Sigmoid colon (tissue), 7 donors: ENCODE data around the gene CTSA. TPM values are rescaled to one million over a fixed set of nuclear protein-coding genes. Genes with fewer than 3 reads are reported as not detected.
A peak's percentile ranks its signal among the peaks of the same experiment; 100 is the strongest.

Experiments used
- DNase-seq: peaks from one replicate; pipeline ENCODE4 v3.0.0-alpha.2; 2019
- H3K27ac ChIP-seq, 4 donors: fragments of 200-600 bp; sonication (generic); one replicate each; pipeline ENCODE4 v1.5.1; 2016 to 2019; ENCODE audit warnings: mild to moderate bottlenecking in 1 of 4
- H3K27me3 ChIP-seq, 3 donors: fragments of 200-600 bp; sonication (generic); one replicate each; pipeline ENCODE4 v1.5.1; 2019; ENCODE audit warnings: mild to moderate bottlenecking in 1 of 3
- H3K36me3 ChIP-seq, 4 donors: fragments of 200-600 bp; sonication (generic); one replicate each; pipeline ENCODE4 v1.5.1; 2016 to 2019
- H3K4me1 ChIP-seq, 4 donors: fragments of 200-600 bp; sonication (generic); one replicate each; pipeline ENCODE4 v1.5.1; 2017 to 2019
- H3K4me3 ChIP-seq, 4 donors: fragments of 200-600 bp; sonication (generic); one replicate each; pipeline ENCODE4 v1.5.1; 2017 to 2019; ENCODE audit warnings: mild to moderate bottlenecking in 2 of 4, moderate library complexity in 1 of 4
- H3K9me3 ChIP-seq, 4 donors: fragments of 200-600 bp in 3 of 4; sonication (generic) in 3 of 4; one replicate each; pipeline versions ENCODE4 v1.5.1 to v1.6.1; 2013 to 2019
- EP300 ChIP-seq, 4 donors: sonication (generic); formaldehyde crosslinking; IDR thresholded peaks; one replicate each; pipeline ENCODE4 v1.6.1; 2017; ENCODE audit warnings: antibody characterized with exemption in 4 of 4
- POLR2A ChIP-seq, 2 donors: fragments of 450-650 bp; IDR thresholded peaks; one replicate each; pipeline ENCODE4 v1.6.1; 2016; ENCODE audit warnings: antibody characterized with exemption in 2 of 2, mild to moderate bottlenecking in 2 of 2, moderate library complexity in 2 of 2
- POLR2AphosphoS5 ChIP-seq, 4 donors: sonication (generic); formaldehyde crosslinking; IDR thresholded peaks; one replicate each; pipeline ENCODE4 v1.6.1; 2017; ENCODE audit warnings: antibody characterized with exemption in 4 of 4
- WGBS, 2 donors: extraction: QIAGEN DNeasy Blood & Tissue Kit; methylation state at CpG; one replicate each; pipeline ENCODE4 v1.1.7; 2013; 5-methylcytosine and 5-hydroxymethylcytosine counted together
- intact Hi-C: fragments of 100-400 bp; cut with DNase I; formaldehyde crosslinking; loops from one replicate; pipeline ENCODE4 v1.15.1; 2023
- polyA plus RNA-seq, 3 donors: library from polyadenylated mRNA; stranded (reverse); fragments of 200-250 nt; gene quantifications; one replicate each; pipeline ENCODE4 v1.2.3, GENCODE V29; 2013
- total RNA-seq, 4 donors: library from RNA; depleted of rRNA; stranded (reverse); fragments of >200 nt; gene quantifications; one replicate each; pipeline ENCODE4 v1.1.0, GENCODE V29; 2016
- TF ChIP-seq, protein P1 (sequence below), 4 experiments: fragments of 450-650 bp in 3 of 4; fragments of 200-600 bp in 1 of 4; IDR thresholded peaks; one replicate each; pipeline ENCODE4 v1.5.1; 2016 to 2019; ENCODE audit warnings: antibody characterized with exemption in 4 of 4, mild to moderate bottlenecking in 3 of 4, moderate library complexity in 2 of 4
- donor health status: healthy with polysubstance abuse.
- donor health status: Bipolar disorder and iron deficiency.
- donor health status: healthy.

CTSA gene
- total and polyA plus RNA-seq, 7 donors = 45.7 to 203 (median 64.9) TPM

- WGBS, 2 donors = 93 to 96% methylated on average over 5 of the region's 5 CpGs
- Histone ChIP-seq H3K4me3 (no peak overlapping the region), H3K9me3 (no peaks in the 10 kb centered on the region), H3K4me1 (peaks cover 0 to 14% (median 6%) of the 10 kb centered on the region in 4 donors), H3K27me3 (no peaks in the 10 kb centered on the region), H3K27ac (no peak overlapping the region), H3K36me3 (no peaks in the 10 kb centered on the region)
- intact Hi-C loops = no loop called here
- DNase-seq = peak; percentile 38
- no peak for TF ChIP-seq EP300 (IDR thresholded peaks at IDR 0.05)
- TF ChIP-seq, protein P1, sequence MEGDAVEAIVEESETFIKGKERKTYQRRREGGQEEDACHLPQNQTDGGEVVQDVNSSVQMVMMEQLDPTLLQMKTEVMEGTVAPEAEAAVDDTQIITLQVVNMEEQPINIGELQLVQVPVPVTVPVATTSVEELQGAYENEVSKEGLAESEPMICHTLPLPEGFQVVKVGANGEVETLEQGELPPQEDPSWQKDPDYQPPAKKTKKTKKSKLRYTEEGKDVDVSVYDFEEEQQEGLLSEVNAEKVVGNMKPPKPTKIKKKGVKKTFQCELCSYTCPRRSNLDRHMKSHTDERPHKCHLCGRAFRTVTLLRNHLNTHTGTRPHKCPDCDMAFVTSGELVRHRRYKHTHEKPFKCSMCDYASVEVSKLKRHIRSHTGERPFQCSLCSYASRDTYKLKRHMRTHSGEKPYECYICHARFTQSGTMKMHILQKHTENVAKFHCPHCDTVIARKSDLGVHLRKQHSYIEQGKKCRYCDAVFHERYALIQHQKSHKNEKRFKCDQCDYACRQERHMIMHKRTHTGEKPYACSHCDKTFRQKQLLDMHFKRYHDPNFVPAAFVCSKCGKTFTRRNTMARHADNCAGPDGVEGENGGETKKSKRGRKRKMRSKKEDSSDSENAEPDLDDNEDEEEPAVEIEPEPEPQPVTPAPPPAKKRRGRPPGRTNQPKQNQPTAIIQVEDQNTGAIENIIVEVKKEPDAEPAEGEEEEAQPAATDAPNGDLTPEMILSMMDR (IDR thresholded peaks at IDR 0.05) = no peak
- TF ChIP-seq POLR2AphosphoS5 (IDR thresholded peaks at IDR 0.05) = no peak
- no peak for TF ChIP-seq POLR2A (IDR thresholded peaks at IDR 0.05)
Measured at GRCh38 chr20:45866454-45866853, 24.7 kb upstream of the CTSA start.

GRCh38 chr20:45867136-45867818 lies 23.9 kb upstream of the CTSA start:
- peak; percentile 9 for DNase-seq
- no peak overlapping the region for H3K4me3 ChIP-seq
- no peaks in the 10 kb centered on the region for H3K9me3 ChIP-seq
- 35 to 73% methylated on average over 6 of the region's 6 CpGs for WGBS, 2 donors
- no peak for TF ChIP-seq POLR2A (IDR thresholded peaks at IDR 0.05)
- TF ChIP-seq, protein P1 (IDR thresholded peaks at IDR 0.05) = no peak
- no peak for TF ChIP-seq EP300 (IDR thresholded peaks at IDR 0.05)
- TF ChIP-seq POLR2AphosphoS5 (IDR thresholded peaks at IDR 0.05) = no peak
- peak overlapping the region in 2 of 4 donors; percentile 12 to 47 for H3K27ac ChIP-seq
- H3K27me3 ChIP-seq = no peaks in the 10 kb centered on the region
- intact Hi-C loops = no loop called here
- peaks cover 0 to 14% (median 6%) of the 10 kb centered on the region in 4 donors for H3K4me1 ChIP-seq
- H3K36me3 ChIP-seq = no peaks in the 10 kb centered on the region

DNA sequence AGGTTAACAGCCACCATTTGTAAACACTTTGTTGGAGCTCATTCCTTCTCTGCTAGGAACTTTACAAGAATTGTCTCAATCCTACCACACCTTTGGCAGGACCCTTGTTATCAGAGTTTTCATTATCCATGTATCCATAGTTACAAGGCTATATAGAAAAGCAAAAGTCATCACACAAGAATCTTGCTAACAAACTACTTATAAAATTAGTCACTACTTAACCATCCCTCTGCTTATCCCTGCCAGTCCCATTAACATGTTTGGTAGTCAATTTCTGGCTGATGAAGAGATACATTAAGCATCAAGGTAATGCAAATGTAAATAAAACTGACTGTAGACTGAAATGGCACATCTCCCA lies 23.3 kb upstream of the CTSA start:
- Histone ChIP-seq H3K27me3 (no peaks in the 10 kb centered on the region), H3K9me3 (no peaks in the 10 kb centered on the region), H3K27ac (peak overlapping the region in 2 of 4 donors; percentile 12 to 47), H3K4me3 (no peak overlapping the region), H3K4me1 (peaks cover 0 to 14% (median 6%) of the 10 kb centered on the region in 4 donors), H3K36me3 (no peaks in the 10 kb centered on the region)
- intact Hi-C loops = no loop called here
- TF ChIP-seq POLR2A (IDR thresholded peaks at IDR 0.05) (no peak), EP300 (IDR thresholded peaks at IDR 0.05) (no peak), POLR2AphosphoS5 (IDR thresholded peaks at IDR 0.05) (no peak)
- TF ChIP-seq, protein P1 (IDR thresholded peaks at IDR 0.05) = no peak
- DNase-seq = no peak

DNA sequence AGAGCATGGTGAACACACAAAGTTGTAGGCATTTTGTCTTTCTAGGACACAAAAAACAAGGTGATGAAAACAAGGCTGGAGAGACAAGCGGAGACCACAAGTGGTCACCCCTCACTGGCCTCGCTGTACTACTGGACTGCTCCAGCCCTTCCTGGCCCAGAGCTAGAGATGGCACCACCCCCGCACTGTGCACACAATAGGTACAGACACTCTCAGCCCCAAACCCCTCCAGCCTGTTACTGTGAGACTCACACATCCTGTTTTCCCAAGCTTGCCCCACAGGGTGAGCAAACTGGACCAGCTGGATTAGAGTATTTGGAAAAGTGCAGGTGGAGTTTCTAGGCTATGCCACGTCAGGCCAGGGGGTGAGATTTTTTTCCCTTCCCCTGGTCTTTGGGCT lies 18.5 kb upstream of the CTSA start:
- 92 to 94% methylated on average over 4 of the region's 4 CpGs for WGBS, 2 donors
- peaks cover 0 to 7% (median 3%) of the 10 kb centered on the region in 4 donors for H3K4me1 ChIP-seq
- no peak for DNase-seq

More for the DNA sequence above, 18.5 kb upstream of the CTSA start:
- no peaks in the 10 kb centered on the region for H3K27me3 ChIP-seq
- H3K27ac ChIP-seq = no peak overlapping the region
- no peaks in the 10 kb centered on the region for H3K9me3 ChIP-seq
- peaks cover 0 to 11% (median 0%) of the 10 kb centered on the region in 4 donors for H3K36me3 ChIP-seq
- TF ChIP-seq POLR2A (IDR thresholded peaks at IDR 0.05) (no peak), POLR2AphosphoS5 (IDR thresholded peaks at IDR 0.05) (no peak), EP300 (IDR thresholded peaks at IDR 0.05) (no peak)
- TF ChIP-seq, protein P1 (IDR thresholded peaks at IDR 0.05) = no peak
- no peak overlapping the region for H3K4me3 ChIP-seq
- intact Hi-C loops = no loop called here
